SH-SY5Y (cell line): Measurements from ENCODE around the gene KCNJ1.

Experiments used
- GATA2 ChIP-seq: IDR thresholded peaks from 2 replicates; pipeline ENCODE4 v1.6.1; 2011; ENCODE audit warnings: mild to moderate bottlenecking, low read depth, low read length
- GATA3 ChIP-seq: IDR thresholded peaks from 2 replicates; pipeline ENCODE4 v1.6.1; 2011; ENCODE audit warnings: low read depth, mild to moderate bottlenecking, low read length, moderate library complexity

The KCNJ1 gene

GRCh38 chr11:128877726-128878125, 10.6 kb upstream of the KCNJ1 start:
- TF ChIP-seq GATA3, result no peak
- TF ChIP-seq GATA2, result no peak

DNA sequence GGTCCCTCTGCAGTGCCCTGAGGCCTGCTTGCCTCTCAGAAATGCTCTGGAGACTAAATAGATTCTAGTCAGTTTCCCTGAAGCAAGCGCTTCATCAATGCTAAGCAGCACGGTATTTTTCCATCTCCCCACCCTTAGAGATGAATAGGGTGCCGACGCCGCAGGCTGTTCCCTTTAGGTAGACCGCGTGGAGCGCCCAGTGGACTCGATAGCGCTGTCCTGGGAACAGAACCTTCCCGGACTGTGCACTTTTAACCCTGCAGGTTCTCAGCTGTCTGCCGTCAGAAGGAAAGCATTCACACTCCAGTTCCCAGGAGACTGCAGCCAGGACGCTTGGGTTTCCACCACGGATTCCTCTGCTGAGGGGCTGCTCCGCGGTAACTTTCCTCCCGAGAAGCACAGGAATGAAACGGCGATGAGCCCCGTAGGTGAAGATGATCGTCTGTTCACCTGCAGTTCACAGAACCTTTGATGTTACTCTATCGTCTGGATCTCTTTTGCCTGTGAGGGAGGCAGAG, 9.1 kb upstream of the KCNJ1 start:
- TF ChIP-seq GATA2 (no peak), GATA3 (no peak)

DNA sequence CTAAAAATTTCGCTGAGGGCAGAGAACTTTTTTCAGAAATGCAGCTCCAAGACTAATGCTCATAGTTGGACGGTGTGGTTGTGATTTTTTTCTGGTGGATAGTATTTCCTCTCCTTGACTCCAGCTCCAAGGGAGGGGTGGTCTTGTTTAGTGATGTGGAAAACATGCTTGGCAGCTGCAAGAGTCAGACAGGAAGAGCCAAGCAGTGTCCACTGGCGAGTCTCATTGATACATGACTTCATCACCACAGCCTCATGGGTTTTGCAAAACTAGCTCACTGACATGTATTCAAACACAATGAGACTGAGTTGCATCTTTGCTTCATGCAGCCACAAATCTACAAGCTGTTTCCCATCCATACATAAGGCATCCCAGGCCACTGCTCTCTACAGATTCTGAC, 7.3 kb upstream of the KCNJ1 start:
- TF ChIP-seq GATA3 (no peak), GATA2 (no peak)

DNA sequence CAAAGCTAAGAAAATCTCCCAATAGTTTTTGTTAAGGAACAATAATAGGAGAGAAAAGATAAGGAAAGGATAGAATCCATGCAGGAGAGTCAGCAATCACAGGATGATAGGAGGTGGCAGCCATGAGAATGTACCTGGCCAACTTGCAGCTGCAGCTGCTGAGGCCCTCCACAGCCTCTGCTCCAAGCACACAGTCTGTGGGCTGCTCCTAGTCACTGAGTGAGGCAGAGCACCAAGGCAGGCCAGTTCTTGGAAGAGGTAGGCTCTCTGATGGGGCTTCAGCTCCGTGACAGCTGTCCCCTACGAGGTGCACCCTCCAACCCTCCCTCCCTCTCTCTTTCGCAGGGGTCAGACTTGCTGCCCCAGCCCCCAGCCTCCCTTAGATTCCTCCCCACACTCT, 5.5 kb upstream of the KCNJ1 start:
- TF ChIP-seq GATA3 (no peak), GATA2 (no peak)

- TF ChIP-seq GATA3 (no peak), GATA2 (no peak)
These were observed 5.0 kb upstream of the KCNJ1 start for GRCh38 chr11:128872094-128872493.

GRCh38 chr11:128871168-128871610, 4.1 kb upstream of the KCNJ1 start:
- TF ChIP-seq GATA3 (no peak), GATA2 (no peak)

DNA sequence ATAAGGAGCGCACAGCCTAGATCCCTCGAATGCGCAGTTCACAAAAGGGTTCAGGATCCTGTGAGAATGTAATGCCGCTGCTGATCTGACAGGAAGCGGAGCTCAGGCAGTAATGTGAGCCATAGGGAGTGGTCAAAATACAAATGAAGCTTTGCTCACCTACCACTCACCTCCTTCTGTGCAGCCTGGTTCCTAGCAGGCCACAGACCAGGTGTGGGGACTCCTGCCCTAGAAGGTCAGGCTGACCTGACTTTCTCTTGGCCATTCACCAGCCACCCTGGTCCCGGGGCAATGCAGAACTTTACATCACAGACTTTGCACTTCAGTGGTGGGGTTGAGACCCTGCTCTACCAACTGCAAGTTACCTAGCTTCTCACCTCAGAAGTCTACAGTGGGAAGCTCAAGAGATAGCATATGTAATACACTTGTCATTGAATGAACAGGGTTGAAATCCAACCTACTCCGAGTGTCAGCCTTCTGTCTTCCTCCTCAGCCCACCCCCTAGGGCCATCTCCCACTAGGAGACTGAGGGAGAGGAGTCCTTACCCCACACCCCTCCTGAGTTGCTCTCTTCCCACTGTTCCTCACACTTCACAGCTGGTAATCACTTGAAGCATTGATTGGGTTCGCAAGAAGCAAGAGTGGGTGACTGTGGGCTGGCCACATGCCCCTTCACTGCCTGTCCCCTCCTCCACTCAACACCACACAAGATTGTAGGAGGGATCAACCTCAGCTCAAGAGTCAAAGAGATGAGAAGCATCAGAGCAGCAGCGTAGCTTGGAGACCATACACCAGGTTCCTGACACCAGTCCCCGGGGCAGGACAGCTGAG, 2.0 kb upstream of the KCNJ1 start:
- TF ChIP-seq GATA2, result no peak

DNA sequence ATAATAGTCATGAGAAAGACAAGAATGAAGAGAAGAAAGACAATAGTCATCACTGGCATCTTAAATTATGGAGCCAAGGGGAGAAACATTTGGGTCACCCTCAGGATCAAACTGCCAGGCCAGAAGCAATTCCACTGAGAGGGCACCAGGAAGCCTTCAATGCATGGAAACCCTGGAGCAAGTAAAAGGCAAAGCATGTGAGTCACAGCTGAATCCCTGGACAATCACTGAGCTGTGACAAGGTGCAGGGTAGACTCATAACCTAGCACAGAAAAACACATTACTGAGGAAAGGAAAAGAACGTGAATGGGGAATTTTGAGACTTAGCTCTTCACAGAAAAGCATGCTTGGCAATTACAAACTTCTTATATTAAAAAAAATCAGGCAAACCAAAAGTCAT, 1.6 kb downstream of the KCNJ1 start:
- TF ChIP-seq GATA2 (no peak), GATA3 (no peak)

- TF ChIP-seq GATA2 (no peak), GATA3 (no peak)
These were observed 4.0 kb downstream of the KCNJ1 start for GRCh38 chr11:128862908-128863660.

- no peak for TF ChIP-seq GATA2
- no peak for TF ChIP-seq GATA3
These were observed 4.7 kb downstream of the KCNJ1 start for GRCh38 chr11:128862406-128862805.

- no peak for TF ChIP-seq GATA3
- TF ChIP-seq GATA2, result no peak
These were observed 6.3 kb downstream of the KCNJ1 start for GRCh38 chr11:128860571-128861361.

GRCh38 chr11:128859563-128860441, 7.3 kb downstream of the KCNJ1 start:
- TF ChIP-seq GATA3, result no peak
- no peak for TF ChIP-seq GATA2

GRCh38 chr11:128857341-128857740, 9.8 kb downstream of the KCNJ1 start:
- TF ChIP-seq GATA2, result no peak
- no peak for TF ChIP-seq GATA3
